ENCODE results near the gene MIA2.

DNA sequence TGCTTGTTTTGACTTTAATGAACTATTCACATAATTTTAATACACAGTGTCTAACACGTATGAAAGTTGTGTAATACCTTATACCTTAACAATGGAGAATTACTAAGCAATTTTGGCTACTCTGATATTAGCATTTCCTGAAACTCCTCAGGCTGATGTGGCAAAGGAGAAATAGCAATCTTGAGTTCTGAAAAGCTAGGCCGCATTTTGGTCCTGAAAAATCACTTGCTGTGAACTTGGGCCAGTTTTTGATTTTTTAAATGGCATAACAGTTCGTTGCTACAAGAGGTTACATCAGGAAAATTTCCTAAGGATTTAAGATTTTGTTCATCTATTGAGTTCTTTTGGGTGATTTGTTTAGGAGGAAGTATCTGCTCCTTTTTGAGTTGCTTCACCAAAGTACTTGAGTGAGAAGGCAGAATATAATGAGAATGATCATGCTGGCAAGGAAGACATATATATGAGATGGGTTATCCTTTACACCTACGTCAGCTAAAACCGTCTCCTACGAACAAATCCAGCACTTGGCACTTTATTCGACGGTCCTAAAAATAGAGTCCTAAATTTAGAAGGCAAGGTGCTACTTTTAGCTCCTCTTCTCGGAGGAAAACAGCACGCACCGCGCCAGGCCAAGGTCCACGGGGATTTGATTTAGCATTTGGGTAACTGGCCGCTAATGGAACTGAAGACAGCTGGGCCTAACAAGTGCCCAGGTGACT is 32.2 kb downstream of the MIA2 start:
- TF ChIP-seq CTCF (IDR thresholded peaks at IDR 0.05) (no peak), POLR2A (IDR thresholded peaks at IDR 0.05) (no peak), POLR2AphosphoS5 (IDR thresholded peaks at IDR 0.05) (no peak)
